Sciatic nerve (tissue), 2 donors: ENCODE measurements around the gene GCK. TPM values are rescaled to one million over a fixed set of nuclear protein-coding genes. Genes with fewer than 3 reads are reported as not detected.

ENCODE experiments used
- ATAC-seq: fragments of 200-7000 bp; cut with Tn5 transposase; one replicate; pipeline ENCODE4 v1.9.1; 2020; ENCODE audit warnings: mild to moderate bottlenecking, moderate library complexity
- DNase-seq: peaks from one replicate; pipeline ENCODE4 v3.0.0-alpha.2; 2020; ENCODE audit warnings: low spot score
- intact Hi-C: fragments of 100-400 bp; cut with DNase I; formaldehyde crosslinking; loops from one replicate; pipeline ENCODE4 v1.14.2; 2022
- total RNA-seq: library from RNA; stranded (reverse); fragmentation: NEBNext Ultra II Directional; extraction: Animal tissue kit (Norgen Biotek cat#: 25700); gene quantifications from one replicate; pipeline ENCODE4 v1.2.1, GENCODE V29; 2021
- donor health status: DM: no; HTN: no; CAD: no.
- donor health status: DM: no; HTN: no; CAD: no.

GCK gene
- total RNA-seq, result 1.9 TPM

GRCh38 chr7:44189286-44189992 is at the start of gene GCK:
Gene GCK, minus strand, starts transcription at chr7:44189439. Its CDS starts 486 bp downstream, at chr7:44188953.
- ATAC-seq (no peak), DNase-seq (no peak)
- intact Hi-C loops, result loop anchor here (10.0 kb wide), 1 partner anchor 115 kb away; no protein-coding TSS in a partner anchor

GRCh38 chr7:44238116-44238695 is 49.0 kb upstream of the GCK start:
- no peak for DNase-seq
- ATAC-seq, result no peak
- intact Hi-C loops, result loop anchor here (10.0 kb wide), 1 partner anchor 327 kb away; no protein-coding TSS in a partner anchor

- ATAC-seq (no peak), DNase-seq (no peak)
- intact Hi-C loops, result loop anchor here (10.0 kb wide), 1 partner anchor 327 kb away; no protein-coding TSS in a partner anchor
Measured at GRCh38 chr7:44237696-44238095, 48.5 kb upstream of the GCK start.

GRCh38 chr7:44236333-44236728 is 47.1 kb upstream of the GCK start:
- intact Hi-C loops, result loop anchor here (10.0 kb wide), 1 partner anchor 328 kb away; no protein-coding TSS in a partner anchor
- DNase-seq (no peak), ATAC-seq (no peak)

GRCh38 chr7:44235582-44236332 is 46.5 kb upstream of the GCK start:
- DNase-seq (no peak), ATAC-seq (no peak)
- intact Hi-C loops, result loop anchor here (10.0 kb wide), 1 partner anchor 329 kb away; no protein-coding TSS in a partner anchor

GRCh38 chr7:44235066-44235465 is 45.8 kb upstream of the GCK start:
- intact Hi-C loops, result loop anchor here (10.0 kb wide), 1 partner anchor 330 kb away; no protein-coding TSS in a partner anchor

GRCh38 chr7:44232901-44233715 is 43.9 kb upstream of the GCK start:
- intact Hi-C loops, result loop anchor here (10.0 kb wide), 1 partner anchor 332 kb away; no protein-coding TSS in a partner anchor
- ATAC-seq (no peak), DNase-seq (no peak)

More at GRCh38 chr7:44235066-44235465, 45.8 kb upstream of the GCK start:
- ATAC-seq (no peak), DNase-seq (no peak)

GRCh38 chr7:44232396-44232795 is 43.2 kb upstream of the GCK start:
- no peak for ATAC-seq
- intact Hi-C loops, result loop anchor here (10.0 kb wide), 1 partner anchor 332 kb away; no protein-coding TSS in a partner anchor
- no peak for DNase-seq

GRCh38 chr7:44231088-44231487 is 41.8 kb upstream of the GCK start:
- intact Hi-C loops, result loop anchor here (10.0 kb wide), 1 partner anchor 334 kb away; no protein-coding TSS in a partner anchor
- no peak for ATAC-seq

GRCh38 chr7:44230286-44230685 is 41.0 kb upstream of the GCK start:
- no peak for DNase-seq
- no peak for ATAC-seq
- intact Hi-C loops, result loop anchor here (10.0 kb wide), 1 partner anchor 335 kb away; no protein-coding TSS in a partner anchor

More at GRCh38 chr7:44231088-44231487, 41.8 kb upstream of the GCK start:
- DNase-seq, result no peak

- ATAC-seq (no peak), DNase-seq (no peak)
- intact Hi-C loops, result loop anchor here (10.0 kb wide), 1 partner anchor 335 kb away; no protein-coding TSS in a partner anchor
Measured at GRCh38 chr7:44229546-44230105, 40.4 kb upstream of the GCK start.

- no peak for ATAC-seq
- intact Hi-C loops, result no loop called here
- DNase-seq, result no peak
Measured at GRCh38 chr7:44228571-44229350, 39.5 kb upstream of the GCK start.

- ATAC-seq, result no peak
- no peak for DNase-seq
- intact Hi-C loops, result no loop called here
Measured at GRCh38 chr7:44227911-44228310, 38.7 kb upstream of the GCK start.

- intact Hi-C loops, result no loop called here
- no peak for DNase-seq
- no peak for ATAC-seq
Measured at GRCh38 chr7:44226396-44226753, 37.1 kb upstream of the GCK start.

GRCh38 chr7:44225566-44226395 is 36.5 kb upstream of the GCK start:
- intact Hi-C loops, result no loop called here
- ATAC-seq (no peak), DNase-seq (no peak)

- ATAC-seq (no peak), DNase-seq (no peak)
- intact Hi-C loops, result no loop called here
Measured at GRCh38 chr7:44224974-44225565, 35.8 kb upstream of the GCK start.
